SU-DHL-6 (cell line): ENCODE data around the gene NPIPB8.
"Not testable (repeated sequence)": the region's sequence is repeated elsewhere in the genome, so short reads cannot be mapped to it uniquely, and the experiment has no call there.

ENCODE experiments used
- H2AFZ ChIP-seq: fragments of 200-600 bp; sonication (generic); 2 replicates; pipeline ENCODE4 v1.6.1; 2014; ENCODE audit warnings: low read depth, mild to moderate bottlenecking, moderate library complexity, mixed read lengths, antibody characterized with exemption, low read length; ENCODE audit not compliant: severe bottlenecking
- H3F3A ChIP-seq: fragments of 200-600 bp; shearing (Covaris generic); 2 replicates; pipeline ENCODE4 v1.6.0; 2016; ENCODE audit warnings: antibody characterized with exemption, mild to moderate bottlenecking; ENCODE audit not compliant: insufficient read depth
- H3K27ac ChIP-seq: fragments of 200-600 bp; sonication (generic); 2 replicates; pipeline ENCODE4 v1.5.1; 2016; ENCODE audit warnings: low read depth, mild to moderate bottlenecking, low read length, moderate library complexity, mixed read lengths
- H3K27me3 ChIP-seq: fragments of 200-600 bp; sonication (generic), shearing (Covaris generic); 2 replicates; pipeline ENCODE4 v1.6.0; 2014; ENCODE audit warnings: mild to moderate bottlenecking, low read length
- H3K36me3 ChIP-seq: fragments of 200-600 bp; sonication (generic); 2 replicates; pipeline ENCODE4 v1.6.1; 2014; ENCODE audit warnings: mild to moderate bottlenecking, low read length, mixed read lengths
- H3K4me2 ChIP-seq: fragments of 300-600, 200-600 bp; shearing (Covaris generic), sonication (generic); 2 replicates; pipeline ENCODE4 v1.6.0; 2014; ENCODE audit warnings: low read length, low read depth, mild to moderate bottlenecking; ENCODE audit not compliant: poor library complexity, severe bottlenecking
- H3K4me3 ChIP-seq: fragments of 200-600 bp; sonication (generic); 2 replicates; pipeline ENCODE4 v1.5.1; 2014; ENCODE audit warnings: antibody characterized with exemption, low read length, mild to moderate bottlenecking, mixed read lengths; ENCODE audit not compliant: insufficient read depth, poor library complexity, severe bottlenecking
- H3K79me2 ChIP-seq: fragments of 200-600 bp; sonication (generic); 2 replicates; pipeline ENCODE4 v1.6.1; 2014; ENCODE audit warnings: mild to moderate bottlenecking, low read length, moderate library complexity; ENCODE audit not compliant: insufficient read depth
- H3K9ac ChIP-seq: fragments of 200-600 bp; sonication (generic); 2 replicates; pipeline ENCODE4 v1.7.0; 2014; ENCODE audit warnings: mild to moderate bottlenecking, low read length
- H3K9me2 ChIP-seq: fragments of 200-600 bp; sonication (generic); replicated peaks from 2 replicates; pipeline ENCODE4 v1.6.1; 2014; ENCODE audit warnings: low read length; ENCODE audit not compliant: insufficient read depth
- H3K9me3 ChIP-seq: fragments of 200-600 bp; sonication (generic); 2 replicates; pipeline ENCODE4 v1.6.1; 2014; ENCODE audit warnings: low read length, mixed read lengths; ENCODE audit not compliant: insufficient read depth
- H4K20me1 ChIP-seq: fragments of 200-600 bp; sonication (generic); 2 replicates; pipeline ENCODE4 v1.6.1; 2014; ENCODE audit warnings: low read depth, mild to moderate bottlenecking, antibody characterized with exemption, low read length, moderate library complexity, mixed read lengths

The NPIPB8 gene

DNA sequence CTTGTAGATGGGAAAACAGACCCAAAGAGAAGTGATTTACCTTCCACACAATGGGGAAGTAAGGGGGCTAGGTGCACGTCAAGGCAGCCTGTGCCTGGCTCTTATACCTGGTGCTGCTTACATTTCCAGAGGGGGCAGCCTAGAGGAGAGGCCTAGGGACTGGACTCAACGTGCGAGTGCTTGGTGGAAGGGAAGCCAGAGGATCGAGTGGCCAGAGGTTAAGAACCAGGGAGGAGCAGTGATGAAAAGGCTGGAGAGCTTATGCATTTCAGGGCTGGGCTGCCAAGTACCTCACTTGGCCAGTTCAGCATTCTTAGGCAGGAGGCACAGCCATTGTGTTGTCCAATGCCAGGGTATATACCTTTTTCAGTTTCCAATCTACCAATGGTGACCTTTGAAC is 30.3 kb downstream of the NPIPB8 start:
- H3K4me2 ChIP-seq, H3K4me3 ChIP-seq, H3K9ac ChIP-seq, H3F3A ChIP-seq, H3K9me2 ChIP-seq, H4K20me1 ChIP-seq, H3K27me3 ChIP-seq, H3K36me3 ChIP-seq, H3K27ac ChIP-seq, H3K79me2 ChIP-seq, H3K9me3 ChIP-seq, H2AFZ ChIP-seq: not testable (repeated sequence)

DNA sequence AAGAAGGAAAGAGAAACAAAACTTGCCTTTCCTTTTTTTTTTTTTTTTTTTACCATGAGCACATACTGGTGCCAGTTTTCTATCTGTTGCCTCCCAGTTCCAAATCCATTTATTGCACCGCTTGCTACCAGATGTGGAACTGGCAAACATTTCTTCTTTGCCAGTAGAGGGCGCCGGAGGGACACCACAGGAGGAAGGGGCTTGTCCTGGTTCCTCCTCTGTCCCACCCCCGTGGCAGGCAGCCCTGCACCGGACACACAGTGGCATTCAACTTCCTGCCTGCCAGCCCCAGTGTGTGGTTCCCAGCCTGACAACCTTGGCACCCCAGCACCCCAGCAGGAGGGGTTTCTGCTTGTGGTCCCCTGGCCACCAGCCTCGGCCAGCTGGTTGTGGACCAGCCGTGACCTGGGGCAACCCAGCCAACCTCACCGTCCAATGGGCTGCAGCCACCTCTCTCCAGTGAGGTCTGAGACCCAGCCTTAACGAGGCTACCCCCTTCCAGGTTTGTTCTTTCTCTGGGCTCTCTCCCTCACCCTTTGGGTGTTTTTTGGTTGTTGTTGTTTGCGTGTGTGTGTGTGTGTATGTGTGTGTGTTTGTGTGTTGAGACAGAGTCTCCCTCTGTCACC is 50.6 kb downstream of the NPIPB8 start:
- not testable (repeated sequence) for H3K79me2 ChIP-seq, H3K4me3 ChIP-seq, H3F3A ChIP-seq, H3K27me3 ChIP-seq, H4K20me1 ChIP-seq, H3K9me3 ChIP-seq, H3K9me2 ChIP-seq, H3K36me3 ChIP-seq, H3K27ac ChIP-seq, H3K4me2 ChIP-seq, H3K9ac ChIP-seq, H2AFZ ChIP-seq

DNA sequence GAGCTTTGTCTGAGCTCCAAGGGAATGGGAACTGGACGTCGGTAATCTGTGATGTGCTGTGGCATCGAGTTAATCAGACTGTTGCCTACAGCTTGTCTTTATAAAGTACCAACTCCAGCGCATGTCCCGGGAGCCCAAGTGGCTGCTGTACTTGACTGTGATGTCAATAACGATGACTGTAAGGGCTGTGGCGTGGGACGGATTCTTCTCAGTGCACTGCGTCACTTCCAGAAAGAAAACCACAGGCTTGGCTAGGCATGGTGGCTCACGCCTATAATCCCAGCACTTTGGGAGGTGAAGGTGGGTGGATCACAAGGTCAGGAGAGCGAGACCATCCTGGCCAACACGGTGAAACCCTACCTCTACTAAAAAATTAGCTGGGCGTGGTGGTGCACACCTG is 51.6 kb downstream of the NPIPB8 start:
- H3K79me2 ChIP-seq, H3K4me2 ChIP-seq, H4K20me1 ChIP-seq, H2AFZ ChIP-seq, H3K27me3 ChIP-seq, H3K9me2 ChIP-seq, H3K27ac ChIP-seq, H3K9ac ChIP-seq, H3K4me3 ChIP-seq, H3K36me3 ChIP-seq, H3K9me3 ChIP-seq, H3F3A ChIP-seq: not testable (repeated sequence)

DNA sequence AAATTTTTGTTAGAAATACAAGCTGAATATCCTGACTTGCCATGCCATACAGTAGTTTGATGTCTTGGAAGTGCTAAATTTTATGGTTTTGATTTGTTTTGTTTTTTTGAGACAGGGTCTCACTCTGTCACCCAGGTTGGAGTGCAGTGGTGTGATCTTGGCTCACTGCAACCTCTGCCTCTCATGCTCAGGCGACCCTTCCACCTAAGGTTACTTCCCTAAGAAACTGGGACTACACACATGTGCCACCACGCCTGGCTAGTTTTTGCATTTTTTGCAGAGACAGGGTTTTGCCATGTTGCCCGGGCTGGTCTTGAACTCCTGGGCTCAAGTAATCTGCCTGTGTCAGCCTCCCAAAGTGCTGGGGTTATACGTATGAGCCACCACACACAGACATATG is 53.9 kb downstream of the NPIPB8 start:
- H3K27ac ChIP-seq, H2AFZ ChIP-seq, H3K4me3 ChIP-seq: not testable (repeated sequence)

DNA sequence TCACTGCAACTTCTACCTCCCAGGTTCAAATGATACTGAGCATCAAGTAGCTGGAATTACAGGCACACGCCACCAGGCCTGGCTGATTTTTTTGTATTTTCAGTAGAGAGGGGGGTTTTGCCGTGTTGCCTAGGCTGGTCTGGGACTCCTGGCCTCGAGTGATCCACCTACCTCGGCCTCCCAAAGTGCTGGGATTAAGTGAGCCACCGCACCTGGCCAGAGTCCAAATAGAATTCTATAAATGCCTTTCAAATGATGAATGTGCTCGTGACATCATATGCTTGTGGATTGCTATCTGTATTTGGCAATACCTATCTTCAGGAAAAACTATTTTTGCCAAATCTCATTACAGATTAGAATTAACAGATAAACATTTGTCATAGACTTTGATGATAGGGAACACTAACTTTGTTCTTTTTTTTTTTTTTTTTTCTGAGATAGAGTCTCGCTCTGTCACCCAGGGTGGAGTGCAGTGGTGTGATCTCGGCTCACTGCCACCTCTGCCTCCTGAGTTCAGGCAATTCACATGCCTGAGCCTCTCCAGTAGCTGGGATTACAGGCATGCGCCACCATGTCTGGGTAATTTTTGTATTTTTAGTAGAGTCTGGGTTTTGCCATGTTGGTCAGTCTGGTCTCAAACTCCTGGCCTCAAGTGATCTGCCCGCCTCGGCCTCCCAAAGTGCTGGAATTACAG is 55.5 kb downstream of the NPIPB8 start:
- not testable (repeated sequence) for H3K36me3 ChIP-seq, H3K4me2 ChIP-seq, H3K9me3 ChIP-seq, H3K9ac ChIP-seq, H3K79me2 ChIP-seq, H3K27ac ChIP-seq, H4K20me1 ChIP-seq, H3F3A ChIP-seq, H3K4me3 ChIP-seq, H3K27me3 ChIP-seq, H2AFZ ChIP-seq, H3K9me2 ChIP-seq

More for the DNA sequence above, 53.9 kb downstream of the NPIPB8 start:
- not testable (repeated sequence) for H4K20me1 ChIP-seq, H3F3A ChIP-seq, H3K27me3 ChIP-seq, H3K4me2 ChIP-seq, H3K9me3 ChIP-seq, H3K36me3 ChIP-seq, H3K9me2 ChIP-seq, H3K79me2 ChIP-seq, H3K9ac ChIP-seq

DNA sequence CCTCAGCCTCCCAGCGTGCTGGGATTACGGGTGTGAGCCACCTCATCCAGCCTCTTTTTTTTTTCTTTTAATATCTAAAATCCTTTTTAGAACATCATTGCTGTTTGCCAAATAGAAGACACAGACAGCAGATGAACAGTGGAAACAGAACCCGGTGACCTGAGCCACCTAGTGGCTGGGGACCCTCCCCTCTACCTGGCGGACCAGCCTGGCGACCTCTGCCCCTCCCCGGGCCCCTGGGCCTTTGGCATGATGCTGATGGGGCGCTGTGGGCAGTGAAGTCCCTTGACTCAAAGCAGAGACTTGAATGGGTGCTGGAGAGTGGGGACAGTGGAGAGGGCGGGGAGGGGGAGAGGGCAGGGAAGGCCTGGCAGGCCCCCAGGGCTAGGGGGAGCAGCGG is 61.9 kb downstream of the NPIPB8 start:
- not testable (repeated sequence) for H3K79me2 ChIP-seq, H2AFZ ChIP-seq, H3K9me3 ChIP-seq, H3F3A ChIP-seq, H3K4me2 ChIP-seq, H3K27me3 ChIP-seq, H3K27ac ChIP-seq, H3K9ac ChIP-seq, H3K9me2 ChIP-seq, H4K20me1 ChIP-seq, H3K36me3 ChIP-seq, H3K4me3 ChIP-seq

DNA sequence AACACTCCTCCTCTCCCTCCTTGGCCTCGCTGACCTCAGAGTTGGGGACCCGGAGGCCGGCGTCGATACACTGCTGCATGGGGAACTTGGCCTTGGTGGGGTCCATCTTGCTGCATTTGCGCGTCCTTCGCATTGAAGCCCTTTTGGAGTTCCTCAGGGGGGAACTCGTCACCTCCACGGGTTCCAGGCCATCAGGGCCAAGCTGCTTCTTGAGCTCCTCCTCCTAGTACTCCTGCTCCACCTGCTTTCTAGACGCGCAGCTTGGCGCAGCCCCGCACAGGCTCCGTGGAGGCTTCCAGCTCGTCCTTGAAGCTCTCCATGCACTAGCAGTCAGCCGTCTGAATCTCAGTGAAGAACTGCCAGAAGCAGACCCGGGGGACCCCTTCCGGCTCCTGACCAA is 62.5 kb downstream of the NPIPB8 start:
- H3K4me2 ChIP-seq = not testable (repeated sequence)

DNA sequence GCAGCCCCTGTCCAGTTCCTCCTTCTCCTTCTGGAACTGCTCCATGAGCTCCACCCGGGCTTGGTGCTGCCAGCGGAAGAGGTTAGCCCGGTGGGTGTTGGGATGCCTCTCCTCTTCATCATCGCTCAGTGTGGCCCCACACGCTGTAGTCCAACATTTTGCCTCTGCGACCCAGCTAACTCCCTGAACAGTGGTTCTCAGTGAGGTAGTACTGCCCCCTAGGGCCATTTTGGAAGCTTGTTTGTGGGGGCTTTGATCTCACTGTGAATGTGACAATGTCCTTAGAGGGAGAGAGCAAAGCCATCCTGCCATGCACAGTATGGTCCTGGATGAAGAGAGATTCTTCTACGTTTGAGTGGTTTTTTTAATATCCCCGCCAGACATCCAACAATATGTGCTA is 63.5 kb downstream of the NPIPB8 start:
- not testable (repeated sequence) for H3K4me2 ChIP-seq, H3K9ac ChIP-seq, H3K27me3 ChIP-seq, H3K79me2 ChIP-seq, H3K9me3 ChIP-seq, H2AFZ ChIP-seq, H3K4me3 ChIP-seq, H3K36me3 ChIP-seq, H4K20me1 ChIP-seq, H3K9me2 ChIP-seq, H3F3A ChIP-seq, H3K27ac ChIP-seq

More for the DNA sequence above, 62.5 kb downstream of the NPIPB8 start:
- not testable (repeated sequence) for H3K9me3 ChIP-seq, H3K9me2 ChIP-seq, H3F3A ChIP-seq, H3K27me3 ChIP-seq, H3K9ac ChIP-seq, H3K4me3 ChIP-seq, H3K27ac ChIP-seq, H3K79me2 ChIP-seq, H2AFZ ChIP-seq, H3K36me3 ChIP-seq, H4K20me1 ChIP-seq
